Immature natural killer cell (primary cell): Measurements from ENCODE around the gene FLRT1. TPM values are rescaled to one million over a fixed set of nuclear protein-coding genes. Genes with fewer than 3 reads are reported as not detected.
A peak's percentile ranks its signal among the peaks of the same experiment; 100 is the strongest.

Source experiments
- DNase-seq, 3 donors: peaks; one replicate each; pipeline ENCODE4 v3.0.0; 2022; ENCODE audit warnings: mixed read lengths in 1 of 3
- H3K27ac Mint-ChIP-seq, 6 donors: one replicate each; pipeline ENCODE4 v1.8.0; 2020; ENCODE audit warnings: mixed read lengths in 6 of 6, mild to moderate bottlenecking in 5 of 6, inconsistent platforms in 4 of 6, moderate library complexity in 3 of 6
- H3K27me3 Mint-ChIP-seq, 3 donors: one replicate each; pipeline ENCODE4 v1.8.0; 2020 to 2021; ENCODE audit warnings: low read depth in 3 of 3, mild to moderate bottlenecking in 3 of 3, mixed read lengths in 3 of 3, moderate library complexity in 3 of 3, inconsistent platforms in 1 of 3
- H3K36me3 Mint-ChIP-seq, 3 donors: one replicate each; pipeline ENCODE4 v1.8.0; 2020; ENCODE audit warnings: mixed read lengths in 3 of 3, inconsistent platforms in 2 of 3, mild to moderate bottlenecking in 2 of 3
- H3K4me1 Mint-ChIP-seq, 2 donors: one replicate each; pipeline ENCODE4 v1.8.0; 2020; ENCODE audit warnings: inconsistent platforms in 2 of 2, mild to moderate bottlenecking in 2 of 2, mixed read lengths in 2 of 2, moderate library complexity in 1 of 2
- H3K4me3 Mint-ChIP-seq, 5 donors: one replicate each; pipeline ENCODE4 v1.8.0; 2020; ENCODE audit warnings: mild to moderate bottlenecking in 5 of 5, mixed read lengths in 5 of 5, inconsistent platforms in 3 of 5, moderate library complexity in 3 of 5
- H3K9me3 Mint-ChIP-seq, 6 donors: one replicate each; pipeline ENCODE4 v1.8.0; 2020; ENCODE audit warnings: mild to moderate bottlenecking in 6 of 6, mixed read lengths in 6 of 6, inconsistent platforms in 4 of 6, moderate library complexity in 3 of 6
- polyA plus RNA-seq, 3 donors: library from polyadenylated mRNA; unstranded; fragments of 300-500 nt; fragmentation: Illumina TruSeq; gene quantifications; one replicate each; pipeline ENCODE4 v1.2.3, GENCODE V29; 2021

Gene FLRT1, protein sequence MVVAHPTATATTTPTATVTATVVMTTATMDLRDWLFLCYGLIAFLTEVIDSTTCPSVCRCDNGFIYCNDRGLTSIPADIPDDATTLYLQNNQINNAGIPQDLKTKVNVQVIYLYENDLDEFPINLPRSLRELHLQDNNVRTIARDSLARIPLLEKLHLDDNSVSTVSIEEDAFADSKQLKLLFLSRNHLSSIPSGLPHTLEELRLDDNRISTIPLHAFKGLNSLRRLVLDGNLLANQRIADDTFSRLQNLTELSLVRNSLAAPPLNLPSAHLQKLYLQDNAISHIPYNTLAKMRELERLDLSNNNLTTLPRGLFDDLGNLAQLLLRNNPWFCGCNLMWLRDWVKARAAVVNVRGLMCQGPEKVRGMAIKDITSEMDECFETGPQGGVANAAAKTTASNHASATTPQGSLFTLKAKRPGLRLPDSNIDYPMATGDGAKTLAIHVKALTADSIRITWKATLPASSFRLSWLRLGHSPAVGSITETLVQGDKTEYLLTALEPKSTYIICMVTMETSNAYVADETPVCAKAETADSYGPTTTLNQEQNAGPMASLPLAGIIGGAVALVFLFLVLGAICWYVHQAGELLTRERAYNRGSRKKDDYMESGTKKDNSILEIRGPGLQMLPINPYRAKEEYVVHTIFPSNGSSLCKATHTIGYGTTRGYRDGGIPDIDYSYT
- polyA plus RNA-seq = not detected

GRCh38 chr11:64035576-64035975 is at the start of gene FLRT1:
FLRT1 (plus strand) TSS chr11:64035931; CDS start chr11:64116268, 80,337 bp downstream.
- no peaks in the 10 kb centered on the region for H3K9me3 Mint-ChIP-seq
- peak within 1 kb of the TSS in 2 of 5 donors; percentile 13 to 67 for H3K4me3 Mint-ChIP-seq
- peaks cover 6 to 12% (median 12%) of the 10 kb centered on the region in 3 donors for H3K27me3 Mint-ChIP-seq
- no peak within 1 kb of the TSS for H3K27ac Mint-ChIP-seq
- DNase-seq = no peak
- peaks cover 0 to 4% of the 10 kb centered on the region in 2 donors for H3K4me1 Mint-ChIP-seq
- H3K36me3 Mint-ChIP-seq = no peaks in the 10 kb centered on the region

GRCh38 chr11:63986156-63986931 is 49.4 kb upstream of the FLRT1 start, which contains the start of gene OTUB1:
OTUB1 (plus strand) TSS chr11:63986438; CDS start chr11:63986457, 19 bp downstream.
- Mint-ChIP-seq H3K27me3 (peaks cover 6 to 11% (median 10%) of the 10 kb centered on the region in 3 donors), H3K27ac (peak within 1 kb of the TSS; percentile 97 to 99 (median 98)), H3K36me3 (peaks cover 3 to 17% (median 3%) of the 10 kb centered on the region in 3 donors), H3K4me3 (peak within 1 kb of the TSS; percentile 95 to 98 (median 98)), H3K9me3 (no peaks in the 10 kb centered on the region), H3K4me1 (peaks cover 25 to 34% of the 10 kb centered on the region in 2 donors)
- DNase-seq = peak; percentile 82 to 85 (median 83)

GRCh38 chr11:63986932-63987513 is 48.7 kb upstream of the FLRT1 start:
- peaks cover 30 to 41% of the 10 kb centered on the region in 2 donors for H3K4me1 Mint-ChIP-seq

GRCh38 chr11:63991558-63991957 is 44.2 kb upstream of the FLRT1 start:
- H3K4me1 Mint-ChIP-seq = peaks cover 23 to 36% of the 10 kb centered on the region in 2 donors
- no peaks in the 10 kb centered on the region for H3K9me3 Mint-ChIP-seq
- H3K36me3 Mint-ChIP-seq = peaks cover 9 to 29% (median 13%) of the 10 kb centered on the region in 3 donors
- H3K27ac Mint-ChIP-seq = no peak overlapping the region
- H3K4me3 Mint-ChIP-seq = no peak overlapping the region
- DNase-seq = no peak
- H3K27me3 Mint-ChIP-seq = peaks cover 2 to 3% (median 3%) of the 10 kb centered on the region in 3 donors

More at GRCh38 chr11:63986932-63987513, 48.7 kb upstream of the FLRT1 start:
- DNase-seq = no peak
- Mint-ChIP-seq H3K36me3 (peaks cover 3 to 17% (median 3%) of the 10 kb centered on the region in 3 donors), H3K9me3 (no peaks in the 10 kb centered on the region), H3K27ac (peak overlapping the region in 4 of 6 donors; percentile 21 to 76 (median 57)), H3K4me3 (peak overlapping the region; percentile 56 to 80 (median 76)), H3K27me3 (peaks cover 6 to 11% (median 10%) of the 10 kb centered on the region in 3 donors)

DNA sequence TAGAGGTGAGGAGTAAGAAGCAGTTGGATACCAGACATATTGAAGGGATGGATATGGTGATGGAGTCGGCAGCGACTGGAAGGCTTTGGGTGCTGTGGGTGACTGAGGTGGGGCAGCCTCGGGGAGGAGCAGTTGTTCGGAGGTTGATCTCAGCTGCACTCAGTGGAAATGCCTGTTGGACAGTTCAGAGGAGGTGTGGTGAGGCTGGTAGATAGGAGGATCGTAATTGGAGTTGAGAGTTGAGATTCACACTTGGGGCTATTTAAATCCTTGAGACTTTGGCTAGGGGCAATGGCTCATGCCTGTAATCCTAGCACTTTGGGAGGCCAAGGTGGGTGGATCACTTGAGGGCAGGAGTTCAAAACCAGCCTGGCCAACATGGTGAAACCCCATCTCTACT is 42.6 kb upstream of the FLRT1 start:
- DNase-seq = no peak
- Mint-ChIP-seq H3K36me3 (peaks cover 9 to 40% (median 19%) of the 10 kb centered on the region in 3 donors), H3K27me3 (peaks cover 3 to 5% (median 4%) of the 10 kb centered on the region in 3 donors), H3K27ac (peak overlapping the region in 1 of 6 donors; percentile 72), H3K4me1 (peaks cover 15 to 24% of the 10 kb centered on the region in 2 donors), H3K9me3 (no peaks in the 10 kb centered on the region), H3K4me3 (peak overlapping the region in 1 of 5 donors; percentile 4)

GRCh38 chr11:63993993-63994392 is 41.7 kb upstream of the FLRT1 start:
- Mint-ChIP-seq H3K4me3 (no peak overlapping the region), H3K36me3 (peaks cover 9 to 35% (median 19%) of the 10 kb centered on the region in 3 donors), H3K9me3 (no peaks in the 10 kb centered on the region), H3K27me3 (peaks cover 4 to 7% (median 6%) of the 10 kb centered on the region in 3 donors), H3K27ac (no peak overlapping the region), H3K4me1 (peaks cover 14 to 17% of the 10 kb centered on the region in 2 donors)
- no peak for DNase-seq

DNA sequence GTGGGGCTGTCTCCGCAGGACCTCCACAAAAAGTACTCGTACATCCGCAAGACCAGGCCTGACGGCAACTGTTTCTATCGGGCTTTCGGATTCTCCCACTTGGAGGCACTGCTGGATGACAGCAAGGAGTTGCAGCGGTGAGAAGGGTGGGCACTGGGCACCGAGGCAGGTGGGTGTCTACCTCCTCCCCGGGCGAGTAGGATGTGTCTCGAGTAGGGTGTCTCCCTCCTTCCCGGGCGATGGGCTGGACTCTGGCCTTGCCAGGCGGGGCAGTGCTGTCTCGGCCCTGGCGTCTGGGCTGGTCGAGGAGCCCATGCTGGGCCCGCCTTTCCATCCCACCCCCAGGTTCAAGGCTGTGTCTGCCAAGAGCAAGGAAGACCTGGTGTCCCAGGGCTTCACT is 39.2 kb upstream of the FLRT1 start:
- H3K36me3 Mint-ChIP-seq = peaks cover 6 to 23% (median 16%) of the 10 kb centered on the region in 3 donors
- H3K4me1 Mint-ChIP-seq = peaks cover 14 to 17% of the 10 kb centered on the region in 2 donors
- no peak overlapping the region for H3K4me3 Mint-ChIP-seq
- no peak overlapping the region for H3K27ac Mint-ChIP-seq
- H3K27me3 Mint-ChIP-seq = peaks cover 4 to 7% (median 4%) of the 10 kb centered on the region in 3 donors
- no peaks in the 10 kb centered on the region for H3K9me3 Mint-ChIP-seq
- no peak for DNase-seq

- H3K4me1 Mint-ChIP-seq = peaks cover 7 to 18% of the 10 kb centered on the region in 2 donors
- peaks cover 6 to 23% (median 16%) of the 10 kb centered on the region in 3 donors for H3K36me3 Mint-ChIP-seq
- no peak for DNase-seq
- H3K27me3 Mint-ChIP-seq = peaks cover 4 to 7% (median 4%) of the 10 kb centered on the region in 3 donors
- no peaks in the 10 kb centered on the region for H3K9me3 Mint-ChIP-seq
- H3K27ac Mint-ChIP-seq = no peak overlapping the region
- no peak overlapping the region for H3K4me3 Mint-ChIP-seq
These were observed 38.5 kb upstream of the FLRT1 start for GRCh38 chr11:63997104-63997700.

- Mint-ChIP-seq H3K9me3 (no peaks in the 10 kb centered on the region), H3K27ac (no peak overlapping the region), H3K4me3 (no peak overlapping the region), H3K36me3 (peaks cover 6 to 23% (median 15%) of the 10 kb centered on the region in 3 donors), H3K27me3 (peaks cover 3 to 8% (median 4%) of the 10 kb centered on the region in 3 donors), H3K4me1 (peaks cover 5 to 18% of the 10 kb centered on the region in 2 donors)
- no peak for DNase-seq
These were observed 37.9 kb upstream of the FLRT1 start for GRCh38 chr11:63997801-63998337.

DNA sequence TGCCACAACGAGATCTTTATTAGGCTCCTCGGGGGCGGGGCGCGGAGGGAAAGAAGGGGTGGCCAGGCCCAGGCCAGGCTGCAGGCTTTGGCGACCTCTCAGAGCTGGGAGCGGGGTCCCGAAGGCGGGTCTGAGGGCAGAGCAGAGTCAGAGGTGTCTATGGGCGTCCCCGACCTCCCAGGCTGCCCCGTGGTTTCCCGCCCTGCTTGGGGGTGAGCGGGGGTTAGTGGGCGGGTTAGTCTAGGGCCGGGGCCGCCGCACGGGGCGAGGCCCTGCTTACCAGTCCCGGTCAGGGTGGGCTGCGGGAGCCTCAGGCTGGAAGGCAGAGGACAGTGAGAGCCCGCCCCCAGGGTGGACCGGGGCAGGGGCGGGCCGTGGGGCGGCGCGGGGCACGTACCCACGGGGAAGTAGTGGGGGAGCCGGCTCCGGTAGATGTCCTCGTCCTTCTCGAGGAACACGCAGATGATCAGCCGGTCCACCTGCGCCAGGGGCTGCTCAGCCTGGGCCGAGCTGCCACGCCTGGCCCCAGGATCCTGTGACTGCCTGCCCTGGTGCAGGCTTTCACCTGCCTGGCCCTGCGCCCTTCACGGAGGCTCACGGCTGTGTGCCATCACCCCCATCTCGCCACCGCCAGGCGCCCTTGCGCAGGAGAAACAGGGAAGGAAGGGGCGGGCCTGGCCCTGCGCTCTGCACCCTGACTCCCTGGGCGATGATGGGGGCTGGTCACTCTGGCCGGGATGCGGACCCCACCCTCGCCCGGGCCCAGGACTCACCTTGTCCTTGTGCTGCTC is 37.0 kb upstream of the FLRT1 start:
- peak overlapping the region in 3 of 5 donors; percentile 38 to 54 (median 49) for H3K4me3 Mint-ChIP-seq
- H3K27me3 Mint-ChIP-seq = peaks cover 3 to 12% (median 4%) of the 10 kb centered on the region in 3 donors
- H3K36me3 Mint-ChIP-seq = peaks cover 3 to 19% (median 12%) of the 10 kb centered on the region in 3 donors
- H3K27ac Mint-ChIP-seq = no peak overlapping the region
- H3K4me1 Mint-ChIP-seq = peaks cover 0 to 15% of the 10 kb centered on the region in 2 donors
- no peaks in the 10 kb centered on the region for H3K9me3 Mint-ChIP-seq
- DNase-seq = no peak

DNA sequence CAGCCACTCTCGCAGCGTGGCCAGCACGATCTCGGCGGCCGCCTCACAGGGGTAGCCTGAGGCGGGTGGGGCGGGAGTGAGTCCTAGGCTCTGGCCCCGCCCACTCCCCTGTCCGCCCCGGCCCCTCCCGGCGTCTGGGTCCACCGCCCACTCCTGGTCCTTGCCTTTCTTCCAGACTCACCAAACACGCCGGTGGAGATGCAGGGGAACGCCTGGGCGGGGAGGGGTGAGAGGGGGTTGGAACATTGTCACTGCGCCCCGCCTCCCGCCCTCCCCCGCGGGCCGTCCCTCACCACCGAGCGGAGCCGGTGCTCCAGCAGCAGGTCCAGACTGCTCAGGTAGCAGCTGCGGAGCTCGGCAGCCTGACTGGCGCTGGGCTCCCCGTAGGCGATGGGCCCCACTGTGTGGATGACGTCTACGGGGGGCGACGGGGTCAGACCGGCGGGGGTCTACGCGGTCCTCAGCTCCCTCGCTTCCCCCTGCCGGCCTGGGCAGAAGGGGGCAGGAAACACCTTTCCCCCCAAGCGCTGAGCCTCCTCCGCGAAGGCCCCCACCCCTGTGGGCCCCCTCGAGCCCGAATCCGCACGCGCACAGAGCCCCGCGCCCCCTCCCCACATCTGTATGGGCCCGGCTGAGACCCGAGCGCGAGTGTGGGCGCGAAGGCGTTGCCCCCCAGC is 36.2 kb upstream of the FLRT1 start:
- peak; percentile 24 to 45 (median 37) for DNase-seq
- H3K4me3 Mint-ChIP-seq = peak overlapping the region in 3 of 5 donors; percentile 35 to 62 (median 55)
- H3K27ac Mint-ChIP-seq = no peak overlapping the region
- peaks cover 0 to 14% of the 10 kb centered on the region in 2 donors for H3K4me1 Mint-ChIP-seq
- peaks cover 3 to 12% (median 4%) of the 10 kb centered on the region in 3 donors for H3K27me3 Mint-ChIP-seq
- no peaks in the 10 kb centered on the region for H3K9me3 Mint-ChIP-seq
- peaks cover 3 to 17% (median 11%) of the 10 kb centered on the region in 3 donors for H3K36me3 Mint-ChIP-seq
